G401.6 (cell line): ENCODE measurements around the gene UBE2D2.
"Not testable (repeated sequence)": the region's sequence is repeated elsewhere in the genome, so short reads cannot be mapped to it uniquely, and the experiment has no call there.

Experiments used
- FAIRE-seq: peaks from 2 replicates; lab custom pipeline; 2012; peaks lifted over from hg19 to GRCh38; lab: Jason Lieb, UNC

Gene UBE2D2

GRCh38 chr5:139584137-139584536, 23.0 kb downstream of the UBE2D2 start:
- no peak for FAIRE-seq

GRCh38 chr5:139588116-139588515, 27.0 kb downstream of the UBE2D2 start:
- FAIRE-seq: not testable (repeated sequence)

GRCh38 chr5:139588962-139589361, 27.8 kb downstream of the UBE2D2 start:
- no peak for FAIRE-seq

GRCh38 chr5:139592289-139592688, 31.1 kb downstream of the UBE2D2 start:
- no peak for FAIRE-seq

GRCh38 chr5:139593076-139593475, 31.9 kb downstream of the UBE2D2 start:
- not testable (repeated sequence) for FAIRE-seq

GRCh38 chr5:139593716-139594319, 32.7 kb downstream of the UBE2D2 start:
- no peak for FAIRE-seq

- no peak for FAIRE-seq
Observed at GRCh38 chr5:139597134-139597533, 36.0 kb downstream of the UBE2D2 start.

GRCh38 chr5:139598601-139598965, 37.4 kb downstream of the UBE2D2 start:
- FAIRE-seq: not testable (repeated sequence)

GRCh38 chr5:139600336-139600949, 39.3 kb downstream of the UBE2D2 start:
- FAIRE-seq: no peak

GRCh38 chr5:139601429-139601828, 40.3 kb downstream of the UBE2D2 start:
- FAIRE-seq: no peak

GRCh38 chr5:139601948-139602347, 40.8 kb downstream of the UBE2D2 start:
- FAIRE-seq: not testable (repeated sequence)

GRCh38 chr5:139605887-139606286, 44.7 kb downstream of the UBE2D2 start:
- FAIRE-seq: no peak

GRCh38 chr5:139611703-139612584, 50.8 kb downstream of the UBE2D2 start:
- no peak for FAIRE-seq

- FAIRE-seq: no peak
Observed at GRCh38 chr5:139619861-139620260, 58.7 kb downstream of the UBE2D2 start.

GRCh38 chr5:139625398-139625797, 64.3 kb downstream of the UBE2D2 start:
- FAIRE-seq: not testable (repeated sequence)

GRCh38 chr5:139630855-139631254, 69.7 kb downstream of the UBE2D2 start:
- no peak for FAIRE-seq

GRCh38 chr5:139631520-139632165, 70.5 kb downstream of the UBE2D2 start:
- no peak for FAIRE-seq

GRCh38 chr5:139633295-139634027, 72.3 kb downstream of the UBE2D2 start:
- no peak for FAIRE-seq

- FAIRE-seq: no peak
Observed at GRCh38 chr5:139634028-139634325, 72.8 kb downstream of the UBE2D2 start.

- no peak for FAIRE-seq
Observed at GRCh38 chr5:139634541-139634940, 73.4 kb downstream of the UBE2D2 start.

- FAIRE-seq: no peak
Observed at GRCh38 chr5:139635191-139635590, 74.1 kb downstream of the UBE2D2 start.

GRCh38 chr5:139635606-139636206, 74.6 kb downstream of the UBE2D2 start:
- no peak for FAIRE-seq
